HEK293T (cell line): ENCODE results near the gene ST6GALNAC1.

Experiments
- ARNT ChIP-seq: fragments of 450-650 bp; IDR thresholded peaks from 2 replicates; pipeline ENCODE4 v1.6.1; 2017; ENCODE audit warnings: mild to moderate bottlenecking
- BHLHE40 ChIP-seq: fragments of 450-650 bp; IDR thresholded peaks from 2 replicates; pipeline ENCODE4 v1.6.1; 2016; ENCODE audit warnings: mild to moderate bottlenecking, moderate library complexity, borderline replicate concordance
- CTBP1 ChIP-seq: fragments of 450-650 bp; IDR thresholded peaks from 2 replicates; pipeline ENCODE4 v1.6.1; 2016; ENCODE audit warnings: borderline replicate concordance
- FOXK2 ChIP-seq: fragments of 450-650 bp; IDR thresholded peaks from 2 replicates; pipeline ENCODE4 v1.6.1; 2016; ENCODE audit warnings: mild to moderate bottlenecking
- FOXM1 ChIP-seq: fragments of 450-650 bp; IDR thresholded peaks from 2 replicates; pipeline ENCODE4 v1.6.1; 2017; ENCODE audit warnings: mild to moderate bottlenecking, borderline replicate concordance
- HDGF ChIP-seq: fragments of 450-650 bp; IDR thresholded peaks from 2 replicates; pipeline ENCODE4 v1.6.1; 2017; ENCODE audit warnings: antibody characterized with exemption, borderline replicate concordance
- L3MBTL2 ChIP-seq: fragments of 450-650 bp; conservative IDR thresholded peaks from 2 replicates; pipeline ENCODE4 v1.6.1; 2016; ENCODE audit warnings: mild to moderate bottlenecking
- NFRKB ChIP-seq: fragments of 450-650 bp; IDR thresholded peaks from 2 replicates; pipeline ENCODE4 v1.6.1; 2016; ENCODE audit warnings: mild to moderate bottlenecking, moderate library complexity
- PKNOX1 ChIP-seq: fragments of 450-650 bp; IDR thresholded peaks from 2 replicates; pipeline ENCODE4 v1.6.1; 2016
- SP1 ChIP-seq: fragments of 450-650 bp; IDR thresholded peaks from 2 replicates; pipeline ENCODE4 v1.6.1; 2017
- SUZ12 ChIP-seq: fragments of 450-650 bp; IDR thresholded peaks from 2 replicates; pipeline ENCODE4 v1.6.1; 2016; ENCODE audit warnings: mild to moderate bottlenecking
- TARDBP ChIP-seq: fragments of 450-650 bp; IDR thresholded peaks from 2 replicates; pipeline ENCODE4 v1.6.1; 2016

GRCh38 chr17:76672892-76673291, 29.3 kb upstream of the ST6GALNAC1 start:
- TF ChIP-seq FOXK2 (no peak), TARDBP (no peak), ARNT (no peak), BHLHE40 (no peak), HDGF (no peak), FOXM1 (no peak), SUZ12 (no peak), SP1 (no peak), PKNOX1 (no peak), L3MBTL2 (no peak), CTBP1 (no peak), NFRKB (no peak)
